ENCODE data around the gene CCDC85B.

GRCh38 chr11:65851083-65851579 is 39.3 kb upstream of the CCDC85B start:
- no peak for TF ChIP-seq POLR2A (IDR thresholded peaks at IDR 0.05)
- TF ChIP-seq, protein P1, sequence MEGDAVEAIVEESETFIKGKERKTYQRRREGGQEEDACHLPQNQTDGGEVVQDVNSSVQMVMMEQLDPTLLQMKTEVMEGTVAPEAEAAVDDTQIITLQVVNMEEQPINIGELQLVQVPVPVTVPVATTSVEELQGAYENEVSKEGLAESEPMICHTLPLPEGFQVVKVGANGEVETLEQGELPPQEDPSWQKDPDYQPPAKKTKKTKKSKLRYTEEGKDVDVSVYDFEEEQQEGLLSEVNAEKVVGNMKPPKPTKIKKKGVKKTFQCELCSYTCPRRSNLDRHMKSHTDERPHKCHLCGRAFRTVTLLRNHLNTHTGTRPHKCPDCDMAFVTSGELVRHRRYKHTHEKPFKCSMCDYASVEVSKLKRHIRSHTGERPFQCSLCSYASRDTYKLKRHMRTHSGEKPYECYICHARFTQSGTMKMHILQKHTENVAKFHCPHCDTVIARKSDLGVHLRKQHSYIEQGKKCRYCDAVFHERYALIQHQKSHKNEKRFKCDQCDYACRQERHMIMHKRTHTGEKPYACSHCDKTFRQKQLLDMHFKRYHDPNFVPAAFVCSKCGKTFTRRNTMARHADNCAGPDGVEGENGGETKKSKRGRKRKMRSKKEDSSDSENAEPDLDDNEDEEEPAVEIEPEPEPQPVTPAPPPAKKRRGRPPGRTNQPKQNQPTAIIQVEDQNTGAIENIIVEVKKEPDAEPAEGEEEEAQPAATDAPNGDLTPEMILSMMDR (IDR thresholded peaks at IDR 0.05) = peak in 4 of 7 experiments; percentile 17 to 38 (median 26)

Data from body of pancreas (tissue), 4 donors.